ENCODE results near the gene CEP131.

DNA sequence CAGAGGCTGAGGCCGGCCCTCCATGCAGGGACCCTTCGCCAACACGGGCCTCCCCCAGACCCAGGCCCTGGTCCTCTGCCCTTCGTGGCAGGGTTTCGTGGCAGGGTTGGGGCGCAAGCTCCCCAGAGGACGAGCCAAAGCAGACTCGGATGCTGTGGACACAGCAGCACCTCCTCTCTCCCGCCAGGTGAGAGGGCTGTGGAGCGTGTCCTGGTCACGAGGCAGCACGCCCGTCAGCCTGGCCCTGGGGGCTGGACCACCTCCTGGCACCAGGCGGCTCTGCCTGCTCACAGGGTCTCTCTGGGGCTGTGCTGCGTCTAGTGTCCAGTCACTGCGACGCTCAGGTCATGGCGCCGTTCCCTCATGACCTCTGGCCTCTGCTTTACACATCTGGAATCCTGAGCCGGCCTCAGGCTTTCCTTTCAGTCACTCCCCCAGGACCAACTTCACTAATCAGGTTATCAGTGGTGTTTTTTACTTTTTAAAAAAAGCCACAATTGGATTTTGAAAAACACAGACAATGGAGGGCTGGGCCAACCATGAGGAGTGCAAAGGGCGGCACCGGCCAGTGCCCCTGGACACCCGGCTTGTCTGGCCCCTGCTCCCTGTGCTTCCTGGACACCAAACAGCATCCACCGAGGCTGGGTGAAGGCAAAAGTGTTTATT is 21.7 kb upstream of the CEP131 start:
- no peak for TF ChIP-seq POLR2A (IDR thresholded peaks at IDR 0.05)
- TF ChIP-seq EP300 (IDR thresholded peaks at IDR 0.05; ENCODE audit: low read depth): no peak
- TF ChIP-seq, protein P1, sequence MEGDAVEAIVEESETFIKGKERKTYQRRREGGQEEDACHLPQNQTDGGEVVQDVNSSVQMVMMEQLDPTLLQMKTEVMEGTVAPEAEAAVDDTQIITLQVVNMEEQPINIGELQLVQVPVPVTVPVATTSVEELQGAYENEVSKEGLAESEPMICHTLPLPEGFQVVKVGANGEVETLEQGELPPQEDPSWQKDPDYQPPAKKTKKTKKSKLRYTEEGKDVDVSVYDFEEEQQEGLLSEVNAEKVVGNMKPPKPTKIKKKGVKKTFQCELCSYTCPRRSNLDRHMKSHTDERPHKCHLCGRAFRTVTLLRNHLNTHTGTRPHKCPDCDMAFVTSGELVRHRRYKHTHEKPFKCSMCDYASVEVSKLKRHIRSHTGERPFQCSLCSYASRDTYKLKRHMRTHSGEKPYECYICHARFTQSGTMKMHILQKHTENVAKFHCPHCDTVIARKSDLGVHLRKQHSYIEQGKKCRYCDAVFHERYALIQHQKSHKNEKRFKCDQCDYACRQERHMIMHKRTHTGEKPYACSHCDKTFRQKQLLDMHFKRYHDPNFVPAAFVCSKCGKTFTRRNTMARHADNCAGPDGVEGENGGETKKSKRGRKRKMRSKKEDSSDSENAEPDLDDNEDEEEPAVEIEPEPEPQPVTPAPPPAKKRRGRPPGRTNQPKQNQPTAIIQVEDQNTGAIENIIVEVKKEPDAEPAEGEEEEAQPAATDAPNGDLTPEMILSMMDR (IDR thresholded peaks at IDR 0.05): no peak
- TF ChIP-seq POLR2AphosphoS5 (IDR thresholded peaks at IDR 0.05): no peak
